Activated CD4-positive, alpha-beta T cell treated with anti-CD3 and anti-CD28 coated beads, Interleukin-2, Interleukin-4, amounts not matched to agents 100 ng/mL and 50 ng/mL, durations not matched to agents 16 hours and 8 hours (primary cell): Measurements from ENCODE around the gene MTFR2.

Experiments
- DNase-seq: peaks from one replicate; pipeline ENCODE4 v3.0.0-alpha.2; 2020; ENCODE audit warnings: low spot score

The MTFR2 gene

DNA sequence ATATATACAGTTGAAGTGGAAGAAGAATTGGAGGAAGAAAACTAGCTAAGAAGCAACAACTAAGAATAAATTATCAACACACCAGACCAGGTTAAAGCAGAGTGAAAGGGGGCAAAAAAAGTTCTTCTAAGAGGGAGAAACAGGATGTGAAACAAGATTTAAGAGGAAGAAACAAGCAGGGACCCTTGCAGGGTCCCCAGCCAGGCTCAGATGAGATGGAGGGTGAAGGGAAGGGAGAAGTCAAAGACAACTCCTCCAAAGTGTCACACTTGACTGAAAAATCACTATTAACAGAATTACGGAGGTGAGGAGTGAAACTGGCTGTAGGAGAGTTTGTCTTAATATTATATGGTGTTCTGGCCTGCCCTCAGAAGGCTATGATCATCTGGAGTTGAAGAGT, 65.4 kb downstream of the MTFR2 start:
- no peak for DNase-seq

DNA sequence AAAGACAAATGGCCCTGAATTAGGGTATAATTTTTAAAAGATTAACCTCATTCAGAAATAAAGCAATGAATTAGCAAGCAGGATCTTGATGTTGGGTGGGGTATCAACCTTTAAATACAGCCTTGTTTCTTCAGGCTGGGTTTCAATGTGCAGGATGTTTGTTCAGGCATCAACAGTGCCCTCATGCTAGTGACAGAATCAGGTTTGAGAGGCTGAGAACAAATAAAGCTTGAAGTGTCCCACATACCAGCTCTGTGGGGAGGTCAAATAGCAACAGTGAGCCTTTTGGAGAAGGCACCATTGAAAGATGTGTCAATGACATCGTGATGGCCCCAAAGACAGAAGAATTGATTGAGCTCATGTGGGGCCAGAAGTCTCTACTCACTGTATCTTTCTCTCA, 68.2 kb downstream of the MTFR2 start:
- DNase-seq = no peak

DNA sequence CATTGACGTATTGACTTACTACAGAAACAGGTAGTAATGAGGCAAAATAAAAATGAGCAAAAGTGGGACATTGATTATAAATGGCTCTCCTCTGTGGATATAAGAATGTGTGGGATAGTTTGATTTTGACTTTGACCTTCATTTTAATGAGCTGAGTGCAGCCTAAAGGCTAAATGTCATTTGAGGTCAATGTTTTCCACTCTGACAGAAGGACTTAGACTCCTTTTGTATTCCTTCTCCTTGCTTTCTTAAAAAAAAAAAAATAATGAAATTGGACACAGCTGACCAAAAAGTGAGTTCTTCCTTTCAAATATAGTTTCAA, 68.6 kb downstream of the MTFR2 start:
- no peak for DNase-seq
